H1 (cell line): ENCODE results near the gene PCBP2. TPM values are rescaled to one million over a fixed set of nuclear protein-coding genes. Genes with fewer than 3 reads are reported as not detected.

ENCODE experiments used
- ASH2L ChIP-seq: fragments of 200-600, 300-600 bp; sonication (generic); IDR thresholded peaks from one replicate; pipeline ENCODE4 v1.7.1; 2017; ENCODE audit warnings: low read length
- BCL11A ChIP-seq, 2 experiments: IDR thresholded peaks; one replicate each; pipeline ENCODE4 v1.6.1; 2011; ENCODE audit warnings: low read depth in 2 of 2, low read length in 2 of 2, mild to moderate bottlenecking in 2 of 2
- BRCA1 ChIP-seq: IDR thresholded peaks from 2 replicates; pipeline ENCODE4 v1.6.1; 2012; ENCODE audit warnings: low read depth, low read length, improper control_type of control experiment
- CBX8 ChIP-seq: fragments of 300-800, 300-1000 bp; sonication (generic); IDR thresholded peaks from 2 replicates; pipeline ENCODE4 v1.7.1; 2016; ENCODE audit warnings: low read depth, low read length, borderline replicate concordance
- CTCF ChIP-seq, 3 experiments: IDR thresholded peaks; 1 replicate in 2 of 3; 2 replicates in 1 of 3; pipeline versions ENCODE4 v1.5.1 to v1.6.1; 2011; ENCODE audit warnings: low read length in 3 of 3, mild to moderate bottlenecking in 3 of 3, inconsistent platforms in 2 of 3, low read depth in 1 of 3, moderate library complexity in 1 of 3; ENCODE audit not compliant: insufficient read depth in 1 of 3; ENCODE audit errors: control extremely low read depth in 1 of 3
- FOSL1 ChIP-seq: IDR thresholded peaks from 2 replicates; pipeline ENCODE4 v1.6.1; 2011; ENCODE audit warnings: mild to moderate bottlenecking, low read depth, low read length, moderate library complexity; ENCODE audit not compliant: insufficient read depth
- GTF2F1 ChIP-seq: IDR thresholded peaks from 2 replicates; pipeline ENCODE4 v1.6.1; 2012; ENCODE audit warnings: low read depth, low read length, improper control_type of control experiment, borderline replicate concordance
- KDM4A ChIP-seq: IDR thresholded peaks from one replicate; pipeline ENCODE4 v1.7.1; 2012; ENCODE audit warnings: low read depth, mild to moderate bottlenecking, moderate library complexity, low read length, inconsistent platforms; ENCODE audit not compliant: severe bottlenecking
- NANOG ChIP-seq: IDR thresholded peaks from 2 replicates; pipeline ENCODE4 v1.6.1; 2011; ENCODE audit warnings: low read length, low read depth, mild to moderate bottlenecking, inconsistent platforms; ENCODE audit not compliant: insufficient read depth, poor library complexity, severe bottlenecking
- RAD21 ChIP-seq, 2 experiments: IDR thresholded peaks in 1 of 2; conservative IDR thresholded peaks in 1 of 2; 2 replicates each; pipeline ENCODE4 v1.6.1; 2011; ENCODE audit warnings: low read depth in 2 of 2, low read length in 2 of 2, improper control_type of control experiment in 1 of 2, inconsistent platforms in 1 of 2, mild to moderate bottlenecking in 1 of 2, moderate library complexity in 1 of 2
- RNF2 ChIP-seq: fragments of 200-900, 300-1000 bp; sonication (generic); IDR thresholded peaks from 2 replicates; pipeline ENCODE4 v1.7.1; 2016; ENCODE audit warnings: borderline replicate concordance, low read depth, mild to moderate bottlenecking, antibody characterized with exemption, low read length; ENCODE audit not compliant: poor library complexity, severe bottlenecking; ENCODE audit errors: missing control alignments
- SIX5 ChIP-seq: IDR thresholded peaks from 2 replicates; pipeline ENCODE4 v1.6.1; 2011; ENCODE audit warnings: mild to moderate bottlenecking, low read depth, low read length
- SUZ12 ChIP-seq: fragments of 200-600 bp; sonication (generic); IDR thresholded peaks from 2 replicates; pipeline ENCODE4 v1.6.1; 2012; ENCODE audit warnings: mild to moderate bottlenecking, inconsistent platforms, low read length, moderate library complexity, mixed read lengths
- TBP ChIP-seq: IDR thresholded peaks from 2 replicates; pipeline ENCODE4 v1.6.1; 2011; ENCODE audit warnings: low read depth, low read length, improper control_type of control experiment
- polyA plus RNA-seq, 7 experiments: library from polyadenylated mRNA; depleted of rRNA in 3 of 7; stranded (reverse) in 5 of 7; unstranded in 2 of 7; fragments of >200 nt in 5 of 7; fragments of 200-250 nt in 2 of 7; gene quantifications; 1 replicate in 5 of 7; 2 replicates in 1 of 7; 4 replicates in 1 of 7; pipeline versions ENCODE4 v1.2.1 to v1.2.3, GENCODE V29; 2011 to 2013; ENCODE audit warnings: missing spikeins in 2 of 7, mixed read lengths in 2 of 7
- total RNA-seq: library from RNA; stranded (reverse); fragmentation: NEBNext Ultra II Directional; extraction: Animal tissue kit (Norgen Biotek cat#: 25700); gene quantifications from 2 replicates; pipeline ENCODE4 v1.2.1, GENCODE V29; 2021

The PCBP2 gene
- total and polyA plus RNA-seq, 2 of the 8 experiments (the other 6 are each of a cell fraction or from before 2014, with no cell fraction given) = 470 to 1,123 TPM

GRCh38 chr12:53508534-53509170 is 56.8 kb downstream of the PCBP2 start (continued):
- peak; percentile 99 for TF ChIP-seq RAD21 (IDR thresholded peaks at IDR 0.05 in 1 of 2, conservative IDR thresholded peaks at IDR 0.05 in 1 of 2; ENCODE audit: low read depth in 2 of 2, low read length in 2 of 2)
- peak; percentile 94 to 99 (median 98) for TF ChIP-seq CTCF (IDR thresholded peaks at IDR 0.05; ENCODE audit: control extremely low read depth in 1 of 3, insufficient read depth in 1 of 3, low read depth in 1 of 3, low read length in 3 of 3)
- TF ChIP-seq FOSL1 = no peak
- TF ChIP-seq CBX8 = no peak
- TF ChIP-seq SUZ12 = no peak
- TF ChIP-seq NANOG = no peak
- TF ChIP-seq GTF2F1 = no peak
- no peak for TF ChIP-seq ASH2L
- no peak for TF ChIP-seq BRCA1
- no peak for TF ChIP-seq KDM4A
- no peak for TF ChIP-seq BCL11A (IDR thresholded peaks at IDR 0.05; ENCODE audit: low read depth in 2 of 2, low read length in 2 of 2)
- TF ChIP-seq SIX5 = no peak
- no peak for TF ChIP-seq RNF2
- no peak for TF ChIP-seq TBP
